GM19468 (cell line): ENCODE measurements around the gene LSM10.

Source experiments
- ATAC-seq: cut with Tn5 transposase; IDR thresholded peaks from one replicate; pipeline ENCODE4 v1.9.1; 2021; ENCODE audit warnings: mild to moderate bottlenecking, moderate library complexity, moderate number of reproducible peaks; ENCODE audit not compliant: unreplicated experiment; ENCODE audit errors: extremely low read depth

The LSM10 gene

GRCh38 chr1:36397378-36398230 is at the start of gene LSM10:
LSM10 (minus strand) TSS chr1:36397908; CDS start chr1:36394129, 3,779 bp downstream.
- peak; percentile 65 for ATAC-seq

- no peak for ATAC-seq
Observed at GRCh38 chr1:36447450-36447849, 49.7 kb upstream of the LSM10 start.

DNA sequence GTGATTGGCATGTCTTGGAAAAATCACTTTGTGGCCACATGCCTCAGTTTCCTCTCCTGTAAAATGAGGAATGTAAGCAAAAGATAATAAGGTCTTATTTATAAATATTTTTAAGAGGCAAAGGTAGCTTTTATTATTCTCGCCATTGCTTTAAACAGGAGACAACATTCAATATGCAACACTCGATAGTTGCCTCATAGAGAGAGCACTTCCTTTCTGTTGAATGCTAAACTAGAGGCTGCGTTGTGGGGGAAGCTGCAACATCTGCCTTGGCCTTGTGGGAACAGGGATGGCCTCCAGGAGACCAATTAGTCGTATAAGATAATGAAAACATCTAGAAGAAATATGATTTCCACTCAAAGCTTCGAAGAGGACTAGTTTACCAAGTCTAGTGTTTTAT is 49.0 kb upstream of the LSM10 start:
- ATAC-seq = no peak

DNA sequence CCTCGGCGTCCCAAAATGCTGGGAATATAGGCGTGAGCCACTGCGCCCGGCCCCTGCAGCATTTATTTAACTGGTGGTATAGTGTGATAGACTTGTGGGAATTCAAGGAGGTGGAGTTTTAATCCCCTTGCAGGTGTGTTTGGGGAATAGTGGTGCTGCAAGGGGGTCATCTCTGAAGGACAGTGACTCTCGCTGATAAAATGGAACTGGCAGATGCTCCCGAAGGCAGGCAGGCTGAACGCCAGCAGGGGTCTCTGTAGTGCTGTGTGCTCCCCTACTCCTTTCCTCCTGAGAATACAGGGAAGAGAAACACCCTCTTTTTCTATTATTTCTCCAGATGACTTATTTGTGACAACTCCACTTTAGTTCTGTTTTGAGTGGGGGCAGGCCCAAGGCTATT is 48.6 kb upstream of the LSM10 start:
- ATAC-seq = no peak

DNA sequence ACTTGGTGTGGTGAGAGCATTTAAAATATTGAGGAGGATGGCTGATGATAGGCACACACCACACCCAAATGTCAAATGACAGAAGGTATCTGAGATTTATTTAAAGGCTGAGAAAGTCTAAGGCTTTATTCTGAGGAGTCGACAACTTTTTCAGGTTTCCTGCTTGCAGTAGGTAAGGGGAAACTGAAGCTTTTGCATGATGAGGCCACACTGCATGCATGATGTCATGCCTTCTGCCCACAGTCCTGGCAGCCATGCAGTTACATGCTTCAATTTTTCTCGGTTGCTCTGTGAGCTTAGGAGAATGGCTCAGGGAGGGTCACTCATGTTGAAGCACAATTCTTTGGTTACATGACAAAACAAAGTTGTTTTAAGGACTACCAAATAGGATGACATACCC is 45.6 kb upstream of the LSM10 start:
- no peak for ATAC-seq

GRCh38 chr1:36442337-36442736 is 44.6 kb upstream of the LSM10 start:
- ATAC-seq = no peak

- no peak for ATAC-seq
Observed at GRCh38 chr1:36440646-36441045, 42.9 kb upstream of the LSM10 start.

DNA sequence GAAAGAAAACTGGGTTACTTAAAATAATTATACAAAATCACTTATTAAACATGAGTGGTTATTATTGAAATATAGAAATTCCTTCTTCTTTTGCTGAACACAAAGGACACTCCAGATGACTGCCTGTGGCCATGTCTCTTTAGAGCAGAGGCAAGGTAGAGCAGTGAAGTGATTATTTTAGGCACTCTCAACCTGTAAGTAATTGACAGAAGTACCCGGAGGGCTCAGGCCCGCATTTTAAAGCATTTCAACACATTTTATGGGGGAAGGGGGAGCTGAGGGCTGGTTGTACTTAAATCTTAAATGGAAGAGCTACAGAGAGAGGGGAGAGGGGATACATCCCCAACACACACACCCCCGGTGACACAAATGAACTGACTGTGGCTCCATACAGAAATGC is 42.3 kb upstream of the LSM10 start:
- no peak for ATAC-seq

GRCh38 chr1:36438715-36439114 is 41.0 kb upstream of the LSM10 start:
- no peak for ATAC-seq

DNA sequence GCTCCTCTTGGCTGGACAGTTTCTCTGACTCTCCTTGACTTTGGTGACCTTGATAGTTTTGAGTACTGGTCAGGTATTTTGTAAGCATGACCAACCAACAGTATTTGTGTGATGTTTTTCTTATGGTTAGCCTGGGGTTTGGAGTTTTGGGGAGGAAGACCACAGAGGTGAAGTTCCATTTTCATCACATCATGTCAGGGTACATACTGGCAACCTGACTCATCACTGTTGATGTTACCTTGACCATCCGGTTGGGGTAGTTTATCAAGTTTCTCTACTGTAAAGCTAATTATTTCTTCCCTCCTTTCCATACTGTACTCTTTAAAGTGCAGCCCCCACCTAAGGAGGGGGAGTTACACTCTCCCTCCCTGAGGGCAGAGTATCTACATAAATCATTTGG is 39.1 kb upstream of the LSM10 start:
- ATAC-seq = no peak

GRCh38 chr1:36433102-36433501 is 35.4 kb upstream of the LSM10 start:
- no peak for ATAC-seq

GRCh38 chr1:36432616-36433015 is 34.9 kb upstream of the LSM10 start:
- no peak for ATAC-seq

DNA sequence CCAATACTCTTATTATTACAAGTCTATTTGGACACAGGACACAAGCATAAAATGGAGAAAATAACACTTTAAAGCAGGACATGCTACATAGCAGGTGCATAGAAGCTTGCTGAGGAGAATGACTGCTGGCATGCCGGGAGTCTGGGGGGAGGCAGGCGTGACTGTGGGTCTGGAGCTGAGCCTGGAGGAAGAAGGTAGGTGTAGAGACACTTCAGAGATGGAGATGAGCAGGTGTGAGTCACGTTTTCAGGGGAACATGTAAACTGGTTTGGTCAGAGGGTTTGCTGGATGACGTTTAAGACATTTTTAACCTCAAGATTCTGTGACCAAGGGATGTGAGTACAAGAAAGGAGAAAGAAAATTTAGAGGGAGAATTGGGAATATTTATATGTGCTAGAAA is 28.1 kb upstream of the LSM10 start:
- ATAC-seq = no peak

DNA sequence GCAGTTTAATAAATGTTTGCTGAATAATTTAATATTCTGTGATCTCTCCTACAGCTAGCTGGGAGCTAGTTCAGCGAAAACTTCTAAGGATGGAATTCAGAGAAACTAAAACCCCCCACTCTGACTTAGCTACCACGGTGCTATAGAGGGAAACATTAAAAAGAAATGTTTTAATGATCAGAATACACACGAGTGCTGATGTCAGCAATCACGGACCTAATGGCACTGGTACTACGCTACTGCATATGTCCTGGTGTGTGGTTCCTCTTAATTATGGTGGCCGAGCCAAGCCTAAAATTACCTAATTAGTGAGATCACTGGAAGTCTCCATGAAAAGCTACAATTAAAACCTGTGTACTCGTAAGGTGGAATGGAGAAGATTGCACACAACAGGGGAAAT is 23.9 kb upstream of the LSM10 start:
- ATAC-seq = no peak

DNA sequence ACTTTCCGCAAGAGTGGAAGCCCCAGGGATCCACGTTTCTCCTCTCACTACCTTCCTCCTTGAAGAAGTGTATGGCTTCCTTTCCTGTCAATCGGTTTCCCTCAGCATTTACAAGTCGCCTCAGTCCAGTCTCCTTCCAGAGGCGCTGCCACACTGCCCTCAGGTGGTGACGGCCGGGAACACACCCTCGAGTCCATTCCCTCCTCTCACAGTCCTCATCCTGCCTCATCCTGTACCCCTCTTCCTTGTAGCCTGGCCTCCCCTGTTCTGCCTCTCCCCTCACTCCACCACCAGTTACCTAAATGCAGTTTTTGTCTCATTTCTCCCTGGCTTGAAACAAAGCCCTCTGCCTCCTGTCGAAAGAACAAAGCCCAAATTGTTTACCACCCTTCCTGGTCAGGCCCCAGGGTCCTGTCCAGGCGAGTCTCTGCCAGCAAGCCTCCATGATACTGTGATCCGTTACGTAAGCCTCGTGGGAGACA is 23.2 kb upstream of the LSM10 start:
- no peak for ATAC-seq

DNA sequence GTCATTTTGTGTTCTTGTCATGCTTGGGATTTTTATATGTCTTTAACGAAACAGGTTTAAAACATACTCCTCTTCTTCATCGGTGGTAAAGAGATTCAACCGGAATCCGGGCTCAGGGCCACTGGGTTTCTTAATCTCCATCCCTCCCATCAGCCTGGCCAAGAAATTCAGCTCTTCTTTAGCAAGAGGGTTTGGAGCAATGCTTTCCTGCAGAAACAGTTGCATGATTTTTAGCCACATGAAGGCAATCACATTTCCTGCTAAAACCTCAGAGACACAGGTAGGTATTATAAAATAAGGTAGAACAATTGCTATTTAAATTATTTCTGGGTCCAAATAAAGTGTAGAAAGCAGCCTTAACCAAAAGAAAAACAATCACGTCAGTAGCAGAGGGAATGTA is 22.7 kb upstream of the LSM10 start:
- ATAC-seq = no peak

DNA sequence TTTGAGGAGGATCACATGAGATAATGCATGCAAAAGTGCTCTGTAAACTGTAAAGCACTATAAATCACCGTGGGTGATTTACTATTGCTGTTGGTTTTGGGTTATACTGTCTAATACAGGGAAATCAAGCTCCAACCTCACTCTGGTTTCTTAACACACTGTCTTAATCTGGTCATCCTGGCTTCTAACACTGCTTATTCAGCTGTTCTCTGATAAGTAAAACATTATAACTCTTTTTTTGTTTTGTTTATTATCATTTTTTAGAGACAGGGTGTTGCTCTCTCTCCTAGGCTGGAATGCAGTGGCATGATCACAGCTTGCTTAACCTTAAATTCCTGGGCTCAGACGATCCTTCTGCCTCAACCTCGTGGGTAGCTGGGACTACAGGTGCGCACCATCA is 21.9 kb upstream of the LSM10 start:
- ATAC-seq = no peak

- no peak for ATAC-seq
Observed at GRCh38 chr1:36419140-36419539, 21.4 kb upstream of the LSM10 start.

DNA sequence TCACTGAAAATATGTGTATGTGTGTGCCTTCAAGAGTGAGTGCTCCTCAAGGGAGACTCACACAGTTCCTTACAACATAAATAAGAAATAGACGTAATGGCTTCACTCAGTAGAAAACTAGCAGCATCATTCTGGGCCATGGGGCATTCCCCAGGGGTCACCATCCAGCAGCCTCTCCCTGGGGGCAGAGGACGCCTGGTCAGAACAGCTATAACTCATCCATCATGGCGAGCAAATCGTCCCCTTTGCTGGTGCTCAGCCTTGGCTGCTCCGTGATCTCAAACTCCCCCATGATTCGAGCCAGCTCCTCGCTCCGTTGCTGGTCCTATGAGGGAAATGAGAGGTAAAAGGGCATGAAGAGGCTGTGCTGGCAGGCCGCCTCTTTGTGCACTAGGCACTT is 20.2 kb upstream of the LSM10 start:
- no peak for ATAC-seq

DNA sequence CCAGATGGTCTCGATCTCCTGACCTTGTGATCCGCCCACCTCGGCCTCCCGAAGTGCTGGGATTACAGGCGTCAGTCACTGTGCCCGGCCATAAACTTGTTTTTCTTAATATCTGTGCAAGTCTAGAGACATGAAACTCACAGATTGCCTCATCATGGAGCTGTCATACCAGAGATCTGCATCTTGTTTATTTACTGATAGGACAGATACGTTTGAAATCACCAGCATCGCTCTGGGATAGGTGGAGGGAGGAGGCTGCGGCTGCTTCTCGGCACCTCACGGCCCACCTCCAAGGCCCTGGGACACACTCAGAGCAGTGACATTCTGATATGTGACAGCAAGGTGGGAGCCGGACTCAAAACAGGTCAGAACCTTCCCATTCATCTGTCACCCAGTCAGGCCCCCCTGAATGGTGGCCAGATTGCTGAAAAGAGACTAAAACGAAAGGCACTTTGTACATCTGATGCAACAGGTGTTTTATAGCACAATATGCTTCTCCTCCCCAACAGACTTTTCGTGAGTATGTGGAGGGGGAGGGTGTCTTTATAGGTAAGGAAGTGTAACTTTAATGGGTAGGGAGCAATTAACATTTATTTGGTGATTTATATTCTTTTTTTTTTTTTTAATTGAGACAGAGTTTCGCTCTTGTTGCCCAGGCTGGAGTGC is 18.1 kb upstream of the LSM10 start:
- ATAC-seq = no peak

DNA sequence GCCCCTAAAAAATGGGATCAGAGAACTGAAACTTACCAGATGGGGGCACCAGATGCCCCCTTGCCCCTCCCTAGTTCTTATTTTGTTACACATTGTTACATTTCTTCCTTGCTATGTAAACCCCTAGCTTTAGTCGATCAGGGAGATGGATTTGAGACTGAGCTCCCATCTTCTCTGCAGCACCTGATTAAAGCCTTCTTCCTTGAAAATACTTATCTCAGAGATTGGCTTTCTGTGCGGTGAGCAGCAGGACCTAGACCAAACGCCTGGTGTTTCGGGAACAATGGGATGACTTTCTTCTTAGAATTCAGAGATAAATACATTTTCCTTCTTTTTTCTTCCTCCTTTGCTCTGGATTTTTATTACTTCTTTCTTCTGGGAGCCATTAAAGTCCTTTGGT is 16.7 kb upstream of the LSM10 start:
- no peak for ATAC-seq
